H1 (cell line): ENCODE measurements around the gene PRUNE1. TPM values are rescaled to one million over a fixed set of nuclear protein-coding genes. Genes with fewer than 3 reads are reported as not detected.

Experiments used
- CTCF ChIA-PET: fragments of 300-600 bp; sonication (Branson Sonifier 250); formaldehyde crosslinking; loops from one replicate; lab custom pipeline; 2021; ENCODE audit not compliant: partially characterized antibody; lab: Charles Lee
- POLR2A ChIA-PET: fragments of 300-600 bp; sonication (Branson Sonifier 250); formaldehyde crosslinking; loops from one replicate; lab custom pipeline; 2021; ENCODE audit warnings: inconsistent platforms; ENCODE audit not compliant: partially characterized antibody; lab: Charles Lee
- DNase-seq, 2 experiments: peaks; one replicate each; pipeline versions ENCODE4 v3.0.0 to v3.0.0-alpha.2; 2010 to 2022; ENCODE audit warnings: low spot score in 2 of 2, low read depth in 1 of 2, mixed read lengths in 1 of 2
- FAIRE-seq: peaks from 2 replicates; lab custom pipeline; 2011; peaks lifted over from hg19 to GRCh38; lab: Jason Lieb, UNC
- H2AFZ ChIP-seq: 2 replicates; pipeline ENCODE4 v1.8.1; 2012; ENCODE audit warnings: low read length, inconsistent platforms
- H2AK5ac ChIP-seq: 2 replicates; pipeline ENCODE4 v1.6.1; 2013; ENCODE audit warnings: low read depth, low read length
- H2BK120ac ChIP-seq: replicated peaks from 2 replicates; pipeline ENCODE3; 2013; ENCODE audit warnings: low read depth, low read length, inconsistent platforms
- H2BK12ac ChIP-seq: 2 replicates; pipeline ENCODE4 v1.6.1; 2013; ENCODE audit warnings: low read depth, low read length
- H2BK15ac ChIP-seq: 2 replicates; pipeline ENCODE4 v1.6.1; 2013; ENCODE audit warnings: low read length
- H2BK20ac ChIP-seq: 2 replicates; pipeline ENCODE4 v1.6.1; 2013; ENCODE audit warnings: low read length
- H2BK5ac ChIP-seq: 2 replicates; pipeline ENCODE4 v1.6.1; 2013; ENCODE audit warnings: low read depth, low read length
- H3K14ac ChIP-seq: 2 replicates; pipeline ENCODE4 v1.6.1; 2013; ENCODE audit warnings: inconsistent platforms; ENCODE audit not compliant: insufficient read length
- H3K18ac ChIP-seq: 2 replicates; pipeline ENCODE4 v1.6.1; 2013; ENCODE audit warnings: low read length; ENCODE audit errors: extremely low read depth
- H3K23ac ChIP-seq: 2 replicates; pipeline ENCODE4 v1.6.1; 2013; ENCODE audit warnings: inconsistent platforms; ENCODE audit not compliant: insufficient read length
- H3K23me2 ChIP-seq: 2 replicates; pipeline ENCODE4 v1.6.1; 2013; ENCODE audit warnings: low read depth, low read length
- H3K27ac ChIP-seq: 2 replicates; pipeline ENCODE4 v1.6.1; 2011; ENCODE audit warnings: low read depth, low read length, inconsistent platforms
- H3K27me3 ChIP-seq, 4 experiments: replicated peaks in 1 of 4; 1 replicate in 1 of 4; 2 replicates in 3 of 4; pipeline versions ENCODE4 v1.6.1 to v1.8.1; 2011 to 2013; ENCODE audit warnings: low read length in 3 of 4, mild to moderate bottlenecking in 3 of 4, inconsistent platforms in 2 of 4, mixed read lengths in 2 of 4, moderate library complexity in 1 of 4; ENCODE audit not compliant: control insufficient read depth in 3 of 4, insufficient read depth in 3 of 4; ENCODE audit errors: extremely low read depth in 1 of 4
- H3K36me3 ChIP-seq, 4 experiments: 2 replicates each; pipeline versions ENCODE4 v1.6.1 to v1.8.1; 2011 to 2013; ENCODE audit warnings: mild to moderate bottlenecking in 4 of 4, low read length in 3 of 4, moderate library complexity in 2 of 4, control low read depth in 1 of 4, inconsistent platforms in 1 of 4; ENCODE audit not compliant: insufficient read depth in 4 of 4, control insufficient read depth in 2 of 4
- H3K4ac ChIP-seq: replicated peaks from 2 replicates; pipeline ENCODE3; 2013; ENCODE audit warnings: low read length, low read depth, mixed read lengths, inconsistent platforms; ENCODE audit not compliant: insufficient read length
- H3K4me1 ChIP-seq, 4 experiments: replicated peaks in 1 of 4; 1 replicate in 1 of 4; 2 replicates in 3 of 4; pipeline versions ENCODE4 v1.6.1 to v1.8.1; 2011 to 2013; ENCODE audit warnings: low read length in 3 of 4, inconsistent platforms in 2 of 4, mixed read lengths in 1 of 4; ENCODE audit not compliant: insufficient read depth in 4 of 4, control insufficient read depth in 3 of 4
- H3K4me2 ChIP-seq, 2 experiments: 2 replicates each; pipeline versions ENCODE4 v1.6.1 to v1.8.1; 2011 to 2013; ENCODE audit warnings: low read depth in 2 of 2, low read length in 2 of 2, control low read depth in 1 of 2, inconsistent platforms in 1 of 2, mild to moderate bottlenecking in 1 of 2; ENCODE audit not compliant: insufficient read depth in 1 of 2
- H3K4me3 ChIP-seq, 4 experiments: fragments of 200-600, 300-600 bp in 1 of 4; sonication (generic), shearing (Covaris generic), sonication (Bioruptor Twin) in 1 of 4; 2 replicates each; pipeline versions ENCODE4 v1.5.1 to v1.8.1; 2011 to 2016; ENCODE audit warnings: low read length in 4 of 4, low read depth in 3 of 4, control low read depth in 2 of 4, inconsistent platforms in 2 of 4, mild to moderate bottlenecking in 2 of 4, mixed read lengths in 1 of 4, moderate library complexity in 1 of 4; ENCODE audit not compliant: insufficient read depth in 2 of 4; ENCODE audit errors: extremely low read depth in 1 of 4
- H3K56ac ChIP-seq: replicated peaks from 2 replicates; pipeline ENCODE3; 2013; ENCODE audit warnings: low read depth, mild to moderate bottlenecking, mixed read lengths, low read length, inconsistent platforms; ENCODE audit not compliant: insufficient read length
- H3K79me1 ChIP-seq: 2 replicates; pipeline ENCODE4 v1.6.1; 2013; ENCODE audit warnings: low read depth, low read length, control low read depth
- H3K79me2 ChIP-seq, 2 experiments: 2 replicates each; pipeline versions ENCODE4 v1.6.1 to v1.8.1; 2012 to 2013; ENCODE audit warnings: low read length in 2 of 2, mild to moderate bottlenecking in 2 of 2, inconsistent platforms in 1 of 2; ENCODE audit not compliant: insufficient read depth in 2 of 2, control insufficient read depth in 1 of 2
- H3K9ac ChIP-seq, 4 experiments: replicated peaks in 1 of 4; 1 replicate in 1 of 4; 2 replicates in 3 of 4; pipeline versions ENCODE4 v1.6.1 to v1.8.1; 2011 to 2013; ENCODE audit warnings: low read depth in 3 of 4, low read length in 3 of 4, control low read depth in 2 of 4, mild to moderate bottlenecking in 2 of 4, moderate library complexity in 2 of 4, inconsistent platforms in 1 of 4; ENCODE audit errors: extremely low read depth in 1 of 4
- H3K9me3 ChIP-seq, 2 experiments: 2 replicates each; pipeline versions ENCODE4 v1.6.1 to v1.8.1; 2012 to 2013; ENCODE audit warnings: mild to moderate bottlenecking in 2 of 2, moderate library complexity in 2 of 2, control low read depth in 1 of 2, inconsistent platforms in 1 of 2, low read depth in 1 of 2, low read length in 1 of 2, mixed read lengths in 1 of 2; ENCODE audit not compliant: insufficient read depth in 2 of 2
- H4K20me1 ChIP-seq, 2 experiments: replicated peaks in 1 of 2; 2 replicates each; pipeline versions ENCODE3 to v1.8.1; 2011 to 2013; ENCODE audit warnings: inconsistent platforms in 2 of 2, low read length in 2 of 2, mild to moderate bottlenecking in 1 of 2; ENCODE audit not compliant: insufficient read depth in 2 of 2, control insufficient read depth in 1 of 2
- H4K5ac ChIP-seq: 2 replicates; pipeline ENCODE4 v1.6.1; 2013; ENCODE audit warnings: low read length, low read depth, mixed read lengths, inconsistent platforms; ENCODE audit not compliant: insufficient read length
- H4K8ac ChIP-seq: 2 replicates; pipeline ENCODE4 v1.8.0; 2013; ENCODE audit warnings: mild to moderate bottlenecking, moderate library complexity, low read length, inconsistent platforms; ENCODE audit not compliant: insufficient read depth; ENCODE audit errors: extremely low read depth
- H4K91ac ChIP-seq: replicated peaks from 2 replicates; pipeline ENCODE3; 2013; ENCODE audit warnings: low read length, mixed read lengths, inconsistent platforms; ENCODE audit not compliant: insufficient read length
- CBX5 ChIP-seq: fragments of 300-800, 300-1000 bp; sonication (generic); IDR thresholded peaks from 2 replicates; pipeline ENCODE4 v1.7.1; 2016; ENCODE audit warnings: antibody characterized with exemption, low read length, low read depth
- CTBP2 ChIP-seq: IDR thresholded peaks from 2 replicates; pipeline ENCODE4 v1.7.0; 2011; ENCODE audit warnings: borderline replicate concordance, mild to moderate bottlenecking, moderate library complexity, mixed read lengths, low read length; ENCODE audit not compliant: insufficient read depth, insufficient read length
- CTCF ChIP-seq, 3 experiments: IDR thresholded peaks; 1 replicate in 2 of 3; 2 replicates in 1 of 3; pipeline versions ENCODE4 v1.5.1 to v1.6.1; 2011; ENCODE audit warnings: low read length in 3 of 3, mild to moderate bottlenecking in 3 of 3, inconsistent platforms in 2 of 3, low read depth in 1 of 3, moderate library complexity in 1 of 3; ENCODE audit not compliant: insufficient read depth in 1 of 3; ENCODE audit errors: control extremely low read depth in 1 of 3
- JUN ChIP-seq: IDR thresholded peaks from 2 replicates; pipeline ENCODE4 v1.6.1; 2011; ENCODE audit warnings: low read depth, mild to moderate bottlenecking, improper control_type of control experiment, low read length
- POLR2AphosphoS5 ChIP-seq: IDR thresholded peaks from 2 replicates; pipeline ENCODE4 v1.6.1; 2011; ENCODE audit warnings: low read depth, low read length
- RFX5 ChIP-seq: IDR thresholded peaks from 2 replicates; pipeline ENCODE4 v1.6.1; 2011; ENCODE audit warnings: low read depth, low read length, improper control_type of control experiment, borderline replicate concordance
- RNF2 ChIP-seq: fragments of 200-900, 300-1000 bp; sonication (generic); IDR thresholded peaks from 2 replicates; pipeline ENCODE4 v1.7.1; 2016; ENCODE audit warnings: borderline replicate concordance, low read depth, mild to moderate bottlenecking, antibody characterized with exemption, low read length; ENCODE audit not compliant: poor library complexity, severe bottlenecking; ENCODE audit errors: missing control alignments
- TBP ChIP-seq: IDR thresholded peaks from 2 replicates; pipeline ENCODE4 v1.6.1; 2011; ENCODE audit warnings: low read depth, low read length, improper control_type of control experiment
- YY1 ChIP-seq: IDR thresholded peaks from 2 replicates; pipeline ENCODE4 v1.6.1; 2011; ENCODE audit warnings: low read depth, mild to moderate bottlenecking, low read length
- ZNF274 ChIP-seq: IDR thresholded peaks from 2 replicates; pipeline ENCODE4 v1.7.0; 2012; ENCODE audit warnings: low read length, borderline replicate concordance; ENCODE audit errors: extremely low read depth
- WGBS, 2 experiments: shearing (Covaris generic) in 1 of 2; methylation state at CpG; one replicate each; pipeline versions ENCODE4 v1.1.6 to v1.1.7; 2013 to 2015; ENCODE audit warnings: low lambda C conversion rate in 2 of 2, mixed read lengths in 2 of 2, inconsistent platforms in 1 of 2, low coverage in 1 of 2, missing lambda C conversion rate in 1 of 2; ENCODE audit not compliant: insufficient replicate concordance in 2 of 2, insufficient coverage in 1 of 2, insufficient read length in 1 of 2; ENCODE audit errors: extremely low coverage in 1 of 2, missing lambda C conversion rate in 1 of 2; 5-methylcytosine and 5-hydroxymethylcytosine counted together
- polyA plus RNA-seq, 7 experiments: library from polyadenylated mRNA; depleted of rRNA in 3 of 7; stranded (reverse) in 5 of 7; unstranded in 2 of 7; fragments of >200 nt in 5 of 7; fragments of 200-250 nt in 2 of 7; gene quantifications; 1 replicate in 5 of 7; 2 replicates in 1 of 7; 4 replicates in 1 of 7; pipeline versions ENCODE4 v1.2.1 to v1.2.3, GENCODE V29; 2011 to 2013; ENCODE audit warnings: missing spikeins in 2 of 7, mixed read lengths in 2 of 7
- total RNA-seq: library from RNA; stranded (reverse); fragmentation: NEBNext Ultra II Directional; extraction: Animal tissue kit (Norgen Biotek cat#: 25700); gene quantifications from 2 replicates; pipeline ENCODE4 v1.2.1, GENCODE V29; 2021

PRUNE1 gene
- total and polyA plus RNA-seq, 2 of the 8 experiments (the other 6 are each of a cell fraction or from before 2014, with no cell fraction given): 32.8 to 54.2 TPM

GRCh38 chr1:151001602-151002001, 6.6 kb upstream of the PRUNE1 start:
- H4K91ac ChIP-seq: no peak overlapping the region
- no peak overlapping the region for H3K56ac ChIP-seq
- no peak overlapping the region for H2AK5ac ChIP-seq
- peaks cover 0 to 7% (median 5%) of the 10 kb centered on the region in 4 experiments; a peak in 6 of 8 replicates for H3K36me3 ChIP-seq
- H3K14ac ChIP-seq: no peak overlapping the region
- FAIRE-seq (no peak), DNase-seq (no peak)
- H3K23ac ChIP-seq: no peak overlapping the region
- H3K27ac ChIP-seq: no peak overlapping the region
- CTCF ChIA-PET: interaction anchor here (0.5 to 7.8 kb wide), 8 partner anchors 8 to 609 kb away, joined by 3 to 142 read pairs (median 4); partner anchors contain the start of gene ANXA9
- no peak overlapping the region for H2BK20ac ChIP-seq
- no peak overlapping the region for H3K4ac ChIP-seq
- no peak overlapping the region for H2BK5ac ChIP-seq
- no peaks in the 10 kb centered on the region for H3K27me3 ChIP-seq
- H3K79me1 ChIP-seq: no peaks in the 10 kb centered on the region
- H3K9me3 ChIP-seq: no peaks in the 10 kb centered on the region
- H2BK120ac ChIP-seq: no peak overlapping the region
- no peak overlapping the region for H3K4me2 ChIP-seq
- H3K18ac ChIP-seq: no peak overlapping the region
- no peak overlapping the region for H4K8ac ChIP-seq
- POLR2A ChIA-PET: interaction anchor here (0.9 to 1.2 kb wide), 7 partner anchors 13 to 423 kb away, joined by 3 to 4 read pairs (median 3); no protein-coding TSS in a partner anchor
- no peaks in the 10 kb centered on the region for H4K20me1 ChIP-seq
- H4K5ac ChIP-seq: no peak overlapping the region
- peaks cover 3% of the 10 kb centered on the region; the same call in 1 of the 2 replicates for H3K23me2 ChIP-seq
- no peak overlapping the region for H3K9ac ChIP-seq
- H3K4me3 ChIP-seq: no peak overlapping the region
- peaks cover 0 to 6% (median 4%) of the 10 kb centered on the region in 4 experiments; a peak in 4 of 7 replicates for H3K4me1 ChIP-seq
- no peak overlapping the region for H2AFZ ChIP-seq
- WGBS, 2 experiments: 86% methylated on average over 4 of the region's 4 CpGs; no CpG with 5 or more reads in 1 of the 2 experiments
- H3K79me2 ChIP-seq: no peaks in the 10 kb centered on the region
- no peak overlapping the region for H2BK15ac ChIP-seq
- H2BK12ac ChIP-seq: no peak overlapping the region
- TF ChIP-seq CBX5 (no peak), POLR2AphosphoS5 (no peak), JUN (no peak), CTBP2 (no peak), CTCF (IDR thresholded peaks at IDR 0.05; ENCODE audit: control extremely low read depth in 1 of 3, insufficient read depth in 1 of 3, low read depth in 1 of 3, low read length in 3 of 3) (no peak), TBP (no peak), RNF2 (no peak), ZNF274 (no peak), RFX5 (no peak), YY1 (no peak)
